Activated T-cell treated with anti-CD3 and anti-CD28 coated beads, Interleukin-2, amount 50 U/mL, for 72 hours (primary cell): Measurements from ENCODE around the gene PTPRD. TPM values are rescaled to one million over a fixed set of nuclear protein-coding genes. Genes with fewer than 3 reads are reported as not detected.

Source experiments
- ATAC-seq, 2 donors: fragments of 150-1000 bp; cut with Tn5 transposase; replicated peaks in 1 of 2; 2 replicates each; pipeline ENCODE4 v1.10.0; 2021; ENCODE audit warnings: moderate library complexity in 2 of 2, mild to moderate bottlenecking in 1 of 2
- DNase-seq, 2 donors: peaks; one replicate each; pipeline ENCODE4 v3.0.0; 2021 to 2022; ENCODE audit warnings: mixed read lengths in 1 of 2
- H3K27ac Mint-ChIP-seq: one replicate; pipeline ENCODE4 v1.8.0; 2022; ENCODE audit warnings: mild to moderate bottlenecking, moderate library complexity, mixed read lengths
- H3K27me3 Mint-ChIP-seq: one replicate; pipeline ENCODE4 v1.8.0; 2022; ENCODE audit warnings: low read depth, mixed read lengths
- H3K36me3 Mint-ChIP-seq, 2 donors: one replicate each; pipeline ENCODE4 v1.8.0; 2022; ENCODE audit warnings: mixed read lengths in 2 of 2, mild to moderate bottlenecking in 1 of 2; ENCODE audit not compliant: insufficient read depth in 2 of 2
- H3K4me1 Mint-ChIP-seq: one replicate; pipeline ENCODE4 v1.8.0; 2022; ENCODE audit warnings: low read depth, mixed read lengths
- H3K4me3 Mint-ChIP-seq, 2 donors: one replicate each; pipeline ENCODE4 v1.8.0; 2022; ENCODE audit warnings: mild to moderate bottlenecking in 2 of 2, mixed read lengths in 2 of 2, moderate library complexity in 2 of 2
- H3K9me3 Mint-ChIP-seq, 2 donors: one replicate each; pipeline ENCODE4 v1.8.0; 2022; ENCODE audit warnings: mixed read lengths in 2 of 2
- total RNA-seq, 2 donors: library from RNA; stranded (reverse); gene quantifications; one replicate each; pipeline ENCODE4 v1.2.3, GENCODE V29; 2022

PTPRD gene
- total RNA-seq, 2 donors from 2014 or later, result 0.44 TPM; not detected in 1

- H3K27me3 Mint-ChIP-seq, result peaks cover 5% of the 10 kb centered on the region
- H3K36me3 Mint-ChIP-seq, result no peaks in the 10 kb centered on the region
- H3K4me3 Mint-ChIP-seq, result no peak overlapping the region
- no peaks in the 10 kb centered on the region for H3K4me1 Mint-ChIP-seq
- H3K27ac Mint-ChIP-seq, result no peak overlapping the region
- no peak for DNase-seq
- no peaks in the 10 kb centered on the region for H3K9me3 Mint-ChIP-seq
- ATAC-seq, result no peak
Measured at GRCh38 chr9:8880060-8880459, 1732.7 kb downstream of the PTPRD start.

- Mint-ChIP-seq H3K27me3 (peaks cover 5% of the 10 kb centered on the region), H3K4me1 (no peaks in the 10 kb centered on the region), H3K27ac (no peak overlapping the region), H3K36me3 (no peaks in the 10 kb centered on the region), H3K9me3 (no peaks in the 10 kb centered on the region), H3K4me3 (no peak overlapping the region)
- DNase-seq (no peak), ATAC-seq (no peak)
Measured at GRCh38 chr9:8879284-8879683, 1733.5 kb downstream of the PTPRD start.

GRCh38 chr9:8877753-8878494 is 1734.9 kb downstream of the PTPRD start:
- ATAC-seq (no peak), DNase-seq (no peak)
- Mint-ChIP-seq H3K27ac (no peak overlapping the region), H3K4me3 (no peak overlapping the region), H3K9me3 (peaks cover 0 to 1% of the 10 kb centered on the region in 2 donors), H3K27me3 (peaks cover 5% of the 10 kb centered on the region), H3K4me1 (no peaks in the 10 kb centered on the region), H3K36me3 (no peaks in the 10 kb centered on the region)

DNA sequence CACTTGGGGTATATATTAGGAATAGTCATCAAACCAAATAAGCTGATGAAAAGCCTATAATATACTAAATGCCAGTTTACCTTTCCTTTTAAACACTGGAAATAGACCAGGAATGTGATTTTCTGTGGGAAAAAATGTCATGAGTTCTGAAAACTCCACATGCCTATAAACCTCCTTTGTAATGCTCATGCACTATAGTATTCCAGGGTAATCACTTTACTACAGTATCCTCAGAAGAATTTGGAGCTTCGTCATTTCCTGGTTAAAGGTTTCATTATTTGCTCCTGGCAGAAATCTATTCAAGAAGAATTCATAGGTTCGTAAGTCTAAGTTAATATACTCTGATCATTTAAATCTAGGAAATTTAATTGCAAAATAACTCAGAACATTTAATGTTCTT is 1736.5 kb downstream of the PTPRD start:
- Mint-ChIP-seq H3K9me3 (peaks cover 0 to 1% of the 10 kb centered on the region in 2 donors), H3K27me3 (peaks cover 5% of the 10 kb centered on the region), H3K4me1 (no peaks in the 10 kb centered on the region), H3K4me3 (no peak overlapping the region), H3K36me3 (no peaks in the 10 kb centered on the region), H3K27ac (no peak overlapping the region)
- ATAC-seq (no peak), DNase-seq (no peak)

- H3K4me3 Mint-ChIP-seq, result no peak overlapping the region
- H3K9me3 Mint-ChIP-seq, result peaks cover 0 to 1% of the 10 kb centered on the region in 2 donors
- H3K27me3 Mint-ChIP-seq, result peaks cover 5% of the 10 kb centered on the region
- ATAC-seq, result no peak
- no peaks in the 10 kb centered on the region for H3K4me1 Mint-ChIP-seq
- no peaks in the 10 kb centered on the region for H3K36me3 Mint-ChIP-seq
- no peak for DNase-seq
- no peak overlapping the region for H3K27ac Mint-ChIP-seq
Measured at GRCh38 chr9:8874482-8874881, 1738.3 kb downstream of the PTPRD start.

DNA sequence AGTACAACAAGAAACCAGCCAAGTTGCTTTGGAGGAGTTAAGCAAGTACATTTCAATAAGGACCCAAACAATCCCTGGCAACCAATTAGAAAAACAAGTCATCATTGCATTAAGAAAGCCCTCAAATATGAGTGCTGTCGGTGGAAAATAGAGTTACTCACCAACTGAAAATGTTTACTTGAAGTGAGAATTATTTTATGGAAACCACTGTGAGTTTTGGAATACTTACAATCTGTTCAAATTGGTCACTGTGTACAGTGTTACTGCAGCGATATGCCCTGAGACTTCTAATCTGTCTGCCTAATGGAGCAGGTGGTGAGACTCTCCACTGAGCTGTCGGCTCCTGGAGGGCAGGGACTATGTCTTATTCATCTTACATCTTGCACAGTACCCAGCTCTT is 1740.0 kb downstream of the PTPRD start:
- Mint-ChIP-seq H3K4me1 (no peaks in the 10 kb centered on the region), H3K27ac (no peak overlapping the region), H3K36me3 (no peaks in the 10 kb centered on the region), H3K9me3 (peaks cover 0 to 1% of the 10 kb centered on the region in 2 donors), H3K27me3 (peaks cover 2% of the 10 kb centered on the region), H3K4me3 (no peak overlapping the region)
- no peak for ATAC-seq
- no peak for DNase-seq

DNA sequence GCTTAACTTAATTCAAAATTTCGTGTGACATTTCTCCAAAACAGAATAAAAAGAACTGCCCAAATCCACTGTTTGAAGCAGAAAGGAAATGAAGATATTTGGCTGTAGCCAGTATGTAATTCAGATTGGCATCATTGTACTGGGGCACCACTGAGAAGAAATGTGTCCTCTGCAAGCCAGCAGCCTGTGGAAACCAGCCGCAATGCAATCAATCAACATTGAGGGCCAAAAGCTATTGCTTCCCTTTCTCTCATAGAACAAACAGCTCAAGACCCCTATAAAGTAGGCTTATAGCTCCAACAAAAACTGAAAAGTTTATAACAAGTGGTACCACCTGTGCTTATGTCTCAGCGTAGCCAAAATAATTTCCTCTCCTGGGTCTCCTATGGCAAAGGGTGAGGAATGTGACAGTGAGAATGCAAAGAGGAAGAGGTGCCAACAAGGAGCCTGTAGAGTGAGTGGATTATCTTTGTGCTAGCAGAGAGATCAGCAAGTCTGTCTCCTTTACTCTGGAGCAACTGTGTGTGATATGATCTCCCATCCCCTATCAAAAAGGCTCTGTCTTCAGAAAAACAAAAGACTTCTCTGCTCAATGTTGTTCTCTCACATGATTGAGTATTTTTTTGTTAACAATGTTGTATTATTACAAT is 1740.9 kb downstream of the PTPRD start:
- no peaks in the 10 kb centered on the region for H3K36me3 Mint-ChIP-seq
- H3K9me3 Mint-ChIP-seq, result peaks cover 0 to 1% of the 10 kb centered on the region in 2 donors
- H3K4me1 Mint-ChIP-seq, result no peaks in the 10 kb centered on the region
- DNase-seq (no peak), ATAC-seq (no peak)
- no peak overlapping the region for H3K4me3 Mint-ChIP-seq
- H3K27me3 Mint-ChIP-seq, result no peaks in the 10 kb centered on the region
- no peak overlapping the region for H3K27ac Mint-ChIP-seq

GRCh38 chr9:8871396-8871795 is 1741.4 kb downstream of the PTPRD start:
- Mint-ChIP-seq H3K4me1 (no peaks in the 10 kb centered on the region), H3K9me3 (peaks cover 0 to 1% of the 10 kb centered on the region in 2 donors), H3K27ac (no peak overlapping the region), H3K36me3 (no peaks in the 10 kb centered on the region), H3K27me3 (no peaks in the 10 kb centered on the region), H3K4me3 (no peak overlapping the region)
- DNase-seq (no peak), ATAC-seq (no peak)

GRCh38 chr9:8869812-8870211 is 1743.0 kb downstream of the PTPRD start:
- Mint-ChIP-seq H3K4me3 (no peak overlapping the region), H3K27ac (no peak overlapping the region), H3K36me3 (no peaks in the 10 kb centered on the region), H3K9me3 (peaks cover 0 to 1% of the 10 kb centered on the region in 2 donors), H3K27me3 (no peaks in the 10 kb centered on the region), H3K4me1 (no peaks in the 10 kb centered on the region)
- ATAC-seq (no peak), DNase-seq (no peak)

GRCh38 chr9:8868632-8869031 is 1744.2 kb downstream of the PTPRD start:
- H3K27me3 Mint-ChIP-seq, result no peaks in the 10 kb centered on the region
- H3K4me1 Mint-ChIP-seq, result no peaks in the 10 kb centered on the region
- H3K36me3 Mint-ChIP-seq, result no peaks in the 10 kb centered on the region
- H3K4me3 Mint-ChIP-seq, result no peak overlapping the region
- DNase-seq, result no peak
- no peak for ATAC-seq
- peaks cover 0 to 1% of the 10 kb centered on the region in 2 donors for H3K9me3 Mint-ChIP-seq
- no peak overlapping the region for H3K27ac Mint-ChIP-seq

- Mint-ChIP-seq H3K4me1 (no peaks in the 10 kb centered on the region), H3K27ac (no peak overlapping the region), H3K36me3 (no peaks in the 10 kb centered on the region), H3K4me3 (no peak overlapping the region), H3K9me3 (no peaks in the 10 kb centered on the region), H3K27me3 (no peaks in the 10 kb centered on the region)
- DNase-seq (no peak), ATAC-seq (no peak)
Measured at GRCh38 chr9:8867148-8867547, 1745.7 kb downstream of the PTPRD start.

DNA sequence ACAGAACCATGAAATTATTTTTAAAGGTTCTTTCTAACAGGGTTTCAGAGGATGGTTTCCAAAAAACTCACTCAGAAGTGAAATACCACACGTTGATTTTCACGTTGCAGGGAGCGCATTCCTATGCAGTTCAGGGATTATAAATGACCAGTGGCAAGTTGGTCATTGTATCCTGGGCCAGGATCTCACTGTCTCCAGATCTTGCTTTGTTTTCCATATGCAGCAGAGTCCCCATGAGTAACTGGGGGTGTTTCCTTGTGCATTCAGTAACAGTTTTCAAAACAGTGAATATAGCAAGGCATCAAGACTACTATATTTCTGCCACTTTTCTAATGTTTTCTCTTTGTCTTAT is 1748.3 kb downstream of the PTPRD start:
- Mint-ChIP-seq H3K27me3 (peaks cover 10% of the 10 kb centered on the region), H3K27ac (no peak overlapping the region), H3K36me3 (no peaks in the 10 kb centered on the region), H3K9me3 (no peaks in the 10 kb centered on the region), H3K4me1 (no peaks in the 10 kb centered on the region), H3K4me3 (no peak overlapping the region)
- ATAC-seq, result no peak
- no peak for DNase-seq

- peaks cover 2% of the 10 kb centered on the region in 2 donors for H3K36me3 Mint-ChIP-seq
- no peaks in the 10 kb centered on the region for H3K4me1 Mint-ChIP-seq
- H3K4me3 Mint-ChIP-seq, result no peak overlapping the region
- H3K27me3 Mint-ChIP-seq, result peaks cover 15% of the 10 kb centered on the region
- H3K9me3 Mint-ChIP-seq, result no peaks in the 10 kb centered on the region
- no peak for ATAC-seq
- no peak for DNase-seq
- no peak overlapping the region for H3K27ac Mint-ChIP-seq
Measured at GRCh38 chr9:8863886-8864544, 1748.8 kb downstream of the PTPRD start.
